Transverse colon (tissue), 4 donors: ENCODE results near the gene RAB6B. TPM values are rescaled to one million over a fixed set of nuclear protein-coding genes. Genes with fewer than 3 reads are reported as not detected.

Source experiments
- DNase-seq: peaks from one replicate; pipeline ENCODE4 v3.0.0-alpha.2; 2019
- H3K27ac ChIP-seq, 4 donors: fragments of 200-600 bp; sonication (generic); 2 replicates each; pipeline ENCODE4 v1.5.1; 2016 to 2018; ENCODE audit warnings: inconsistent platforms in 4 of 4
- H3K27me3 ChIP-seq: fragments of 200-600 bp; sonication (generic); 2 replicates; pipeline ENCODE4 v1.5.1; 2017; ENCODE audit warnings: inconsistent platforms
- H3K36me3 ChIP-seq, 4 donors: fragments of 200-600 bp; sonication (generic); 2 replicates each; pipeline ENCODE4 v1.5.1; 2017 to 2019; ENCODE audit warnings: inconsistent platforms in 4 of 4
- H3K4me1 ChIP-seq, 4 donors: fragments of 200-600 bp; sonication (generic); 2 replicates each; pipeline ENCODE4 v1.5.1; 2017 to 2020; ENCODE audit warnings: inconsistent platforms in 4 of 4
- H3K4me3 ChIP-seq, 4 donors: fragments of 200-600 bp; sonication (generic); 1 replicate in 1 of 4; 2 replicates in 3 of 4; pipeline versions ENCODE4 v1.5.1 to v1.6.1; 2017 to 2019; ENCODE audit warnings: inconsistent platforms in 4 of 4
- H3K9me3 ChIP-seq, 2 donors: fragments of 200-600 bp; sonication (generic); 2 replicates each; pipeline ENCODE4 v1.5.1; 2017 to 2019; ENCODE audit warnings: inconsistent platforms in 2 of 2
- CTCF ChIP-seq, 5 experiments: fragments of 200-600 bp in 3 of 5; fragments of 450-650 bp in 2 of 5; sonication (generic) in 3 of 5; IDR thresholded peaks; 1 replicate in 2 of 5; 2 replicates in 3 of 5; pipeline ENCODE4 v1.5.1; 2016 to 2017; ENCODE audit warnings: antibody characterized with exemption in 5 of 5, inconsistent platforms in 3 of 5, mild to moderate bottlenecking in 2 of 5, moderate library complexity in 1 of 5
- EP300 ChIP-seq: sonication (generic); formaldehyde crosslinking; IDR thresholded peaks from one replicate; pipeline ENCODE4 v1.6.1; 2017; ENCODE audit warnings: antibody characterized with exemption, low read depth
- POLR2A ChIP-seq: fragments of 450-650 bp; IDR thresholded peaks from one replicate; pipeline ENCODE4 v1.6.1; 2016; ENCODE audit warnings: antibody characterized with exemption, mild to moderate bottlenecking, moderate library complexity
- POLR2AphosphoS5 ChIP-seq, 3 donors: sonication (generic); formaldehyde crosslinking; IDR thresholded peaks; one replicate each; pipeline ENCODE4 v1.6.1; 2016; ENCODE audit warnings: antibody characterized with exemption in 3 of 3
- WGBS, 2 donors: methylation state at CpG; one replicate each; pipeline ENCODE4 v1.1.5; 2018; ENCODE audit warnings: low coverage in 1 of 2; 5-methylcytosine and 5-hydroxymethylcytosine counted together
- in situ Hi-C, 4 donors: fragments of 200-750 bp; cut with MboI; loops; one replicate each; pipeline versions ENCODE4 v1.15.0 to v1.15.1; 2017; ENCODE audit warnings: low sequenced_read_pairs in 3 of 4, low pct_ligation_motif_present in 1 of 4, low pct_unique_long_range_greater_than_20kb in 1 of 4
- intact Hi-C: fragments of 100-400 bp; cut with DNase I; formaldehyde crosslinking; loops from one replicate; pipeline ENCODE4 v1.15.1; 2023; ENCODE audit warnings: low total_unique reads
- total RNA-seq, 4 donors: library from RNA; depleted of rRNA; stranded (reverse); fragments of >200 nt; gene quantifications; one replicate each; pipeline ENCODE4 v1.1.0, GENCODE V29; 2016

Gene RAB6B
- total RNA-seq, 4 donors from 2014 or later = 1.2 to 4.8 (median 2.2) TPM

- no peak for TF ChIP-seq POLR2A
- TF ChIP-seq CTCF (IDR thresholded peaks at IDR 0.05) = no peak
- no peak for TF ChIP-seq EP300
- TF ChIP-seq POLR2AphosphoS5 (IDR thresholded peaks at IDR 0.05) = no peak
- Histone ChIP-seq H3K36me3 (no peaks in the 10 kb centered on the region), H3K9me3 (no peaks in the 10 kb centered on the region), H3K4me3 (no peak overlapping the region), H3K27me3 (peaks cover 4% of the 10 kb centered on the region), H3K27ac (no peak overlapping the region), H3K4me1 (peaks cover 0 to under 1% (median under 1%) of the 10 kb centered on the region in 4 donors)
- WGBS, 2 donors = 69 to 82% methylated on average over 5 to 7 of the region's 7 CpGs
- in situ Hi-C loops = no loop called here
- DNase-seq = no peak
- intact Hi-C loops = no loop called here
Observed at GRCh38 chr3:133799794-133800585, 95.7 kb downstream of the RAB6B start.

GRCh38 chr3:133797396-133798105 is 98.1 kb downstream of the RAB6B start:
- 70 to 80% methylated on average over 3 of the region's 3 CpGs for WGBS, 2 donors
- intact Hi-C loops (no loop called here), in situ Hi-C loops (no loop called here)
- no peaks in the 10 kb centered on the region for H3K36me3 ChIP-seq
- peaks cover 0 to 1% of the 10 kb centered on the region in 2 donors for H3K9me3 ChIP-seq
- H3K27me3 ChIP-seq = peaks cover 4% of the 10 kb centered on the region
- H3K4me3 ChIP-seq = no peak overlapping the region
- no peak for TF ChIP-seq POLR2AphosphoS5 (IDR thresholded peaks at IDR 0.05)
- no peak for TF ChIP-seq POLR2A
- TF ChIP-seq CTCF (IDR thresholded peaks at IDR 0.05) = no peak
- no peak for TF ChIP-seq EP300
- DNase-seq = no peak
- no peak overlapping the region for H3K27ac ChIP-seq
- no peaks in the 10 kb centered on the region for H3K4me1 ChIP-seq

GRCh38 chr3:133792171-133792763 is 103.4 kb downstream of the RAB6B start:
- in situ Hi-C loops = no loop called here
- Histone ChIP-seq H3K9me3 (peaks cover 8 to 13% of the 10 kb centered on the region in 2 donors), H3K4me3 (no peak overlapping the region), H3K27me3 (no peaks in the 10 kb centered on the region), H3K36me3 (no peaks in the 10 kb centered on the region), H3K27ac (no peak overlapping the region), H3K4me1 (no peaks in the 10 kb centered on the region)
- 53 to 61% methylated on average over 7 to 9 of the region's 9 CpGs for WGBS, 2 donors
- intact Hi-C loops = no loop called here
- TF ChIP-seq EP300 (no peak), POLR2A (no peak), POLR2AphosphoS5 (IDR thresholded peaks at IDR 0.05) (no peak), CTCF (IDR thresholded peaks at IDR 0.05) (no peak)
- DNase-seq = no peak

- H3K4me3 ChIP-seq = no peak overlapping the region
- no peak for DNase-seq
- in situ Hi-C loops = no loop called here
- no peaks in the 10 kb centered on the region for H3K4me1 ChIP-seq
- no peaks in the 10 kb centered on the region for H3K36me3 ChIP-seq
- peaks cover 8 to 13% of the 10 kb centered on the region in 2 donors for H3K9me3 ChIP-seq
- intact Hi-C loops = no loop called here
- TF ChIP-seq EP300 (no peak), CTCF (IDR thresholded peaks at IDR 0.05) (no peak), POLR2AphosphoS5 (IDR thresholded peaks at IDR 0.05) (no peak), POLR2A (no peak)
- H3K27ac ChIP-seq = no peak overlapping the region
- 52 to 75% methylated on average over 2 of the region's 2 CpGs for WGBS, 2 donors
- H3K27me3 ChIP-seq = no peaks in the 10 kb centered on the region
Observed at GRCh38 chr3:133788024-133788423, 107.7 kb downstream of the RAB6B start.
